Loucy (cell line): ENCODE measurements around the gene CHMP4B.

ENCODE experiments used
- EZH2phosphoT487 ChIP-seq: fragments of 200-600 bp; IDR thresholded peaks from 2 replicates; pipeline ENCODE4 v1.6.1; 2018; ENCODE audit warnings: antibody characterized with exemption, mild to moderate bottlenecking, moderate library complexity, borderline replicate concordance
- TF ChIP-seq, protein P1 (sequence below): fragments of 200-600 bp; sonication (generic); conservative IDR thresholded peaks from 2 replicates; pipeline ENCODE4 v1.5.1; 2014; ENCODE audit warnings: mild to moderate bottlenecking, antibody characterized with exemption, low read length

DNA sequence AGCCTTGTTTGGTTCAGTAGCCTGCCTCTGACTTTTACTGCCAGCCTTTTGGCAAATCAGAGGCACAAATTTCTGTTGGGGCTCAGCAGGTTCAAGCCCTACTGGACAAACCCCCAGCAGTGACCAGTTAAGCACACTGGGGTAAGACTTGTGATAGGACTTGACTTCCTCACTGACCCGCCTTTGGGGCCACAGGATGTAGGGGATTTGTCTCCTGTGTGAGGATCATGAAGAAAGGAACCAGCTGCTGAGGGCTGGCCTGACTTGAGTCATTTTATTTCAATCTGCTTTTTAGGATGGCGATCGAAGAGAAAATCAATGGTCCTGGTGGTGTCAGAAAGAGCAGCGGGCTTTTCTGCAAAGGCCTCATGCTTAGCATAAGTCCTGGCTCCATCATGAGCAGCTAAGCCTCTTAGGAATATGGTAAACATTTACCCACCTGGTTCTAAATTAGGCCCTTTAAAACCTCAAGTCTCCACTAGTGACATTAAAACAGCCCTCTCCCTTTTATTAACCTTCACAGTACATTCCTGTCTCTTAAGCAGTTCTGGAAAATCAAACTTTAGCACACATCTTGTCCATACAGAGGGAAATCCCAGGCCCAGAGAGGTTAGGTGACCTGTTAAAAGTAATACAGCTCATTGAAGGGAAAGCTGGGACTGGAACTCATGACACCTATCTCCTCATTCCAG is 16.6 kb downstream of the CHMP4B start:
- TF ChIP-seq, protein P1, sequence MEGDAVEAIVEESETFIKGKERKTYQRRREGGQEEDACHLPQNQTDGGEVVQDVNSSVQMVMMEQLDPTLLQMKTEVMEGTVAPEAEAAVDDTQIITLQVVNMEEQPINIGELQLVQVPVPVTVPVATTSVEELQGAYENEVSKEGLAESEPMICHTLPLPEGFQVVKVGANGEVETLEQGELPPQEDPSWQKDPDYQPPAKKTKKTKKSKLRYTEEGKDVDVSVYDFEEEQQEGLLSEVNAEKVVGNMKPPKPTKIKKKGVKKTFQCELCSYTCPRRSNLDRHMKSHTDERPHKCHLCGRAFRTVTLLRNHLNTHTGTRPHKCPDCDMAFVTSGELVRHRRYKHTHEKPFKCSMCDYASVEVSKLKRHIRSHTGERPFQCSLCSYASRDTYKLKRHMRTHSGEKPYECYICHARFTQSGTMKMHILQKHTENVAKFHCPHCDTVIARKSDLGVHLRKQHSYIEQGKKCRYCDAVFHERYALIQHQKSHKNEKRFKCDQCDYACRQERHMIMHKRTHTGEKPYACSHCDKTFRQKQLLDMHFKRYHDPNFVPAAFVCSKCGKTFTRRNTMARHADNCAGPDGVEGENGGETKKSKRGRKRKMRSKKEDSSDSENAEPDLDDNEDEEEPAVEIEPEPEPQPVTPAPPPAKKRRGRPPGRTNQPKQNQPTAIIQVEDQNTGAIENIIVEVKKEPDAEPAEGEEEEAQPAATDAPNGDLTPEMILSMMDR: no peak
- no peak for TF ChIP-seq EZH2phosphoT487
